GM19438 (cell line): ENCODE data around the gene SNX10.
A peak's percentile ranks its signal among the peaks of the same experiment; 100 is the strongest.

ENCODE experiments used
- ATAC-seq: cut with Tn5 transposase; IDR thresholded peaks from one replicate; pipeline ENCODE4 v1.9.1; 2021; ENCODE audit warnings: low read depth; ENCODE audit not compliant: unreplicated experiment

Gene SNX10

DNA sequence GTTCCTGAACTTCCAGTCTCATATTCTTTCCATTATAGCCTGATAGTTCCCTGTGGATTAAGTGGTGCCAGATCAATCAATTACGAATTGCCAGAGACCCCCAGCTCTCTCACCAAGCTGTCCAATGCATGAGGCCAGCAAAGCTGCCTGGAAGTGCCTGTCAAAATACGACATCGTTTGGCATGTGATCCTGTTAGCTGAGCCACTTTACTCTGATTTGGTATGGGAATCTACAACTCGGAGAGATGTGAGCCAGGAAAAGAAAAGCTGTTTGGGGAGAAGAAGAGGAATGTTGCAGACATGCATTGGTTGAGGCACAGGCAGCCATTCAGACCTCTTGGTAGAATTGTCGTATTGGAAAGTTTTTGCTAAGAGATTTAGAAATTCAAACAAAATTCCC lies 3.9 kb downstream of the SNX10 start:
- ATAC-seq = no peak

DNA sequence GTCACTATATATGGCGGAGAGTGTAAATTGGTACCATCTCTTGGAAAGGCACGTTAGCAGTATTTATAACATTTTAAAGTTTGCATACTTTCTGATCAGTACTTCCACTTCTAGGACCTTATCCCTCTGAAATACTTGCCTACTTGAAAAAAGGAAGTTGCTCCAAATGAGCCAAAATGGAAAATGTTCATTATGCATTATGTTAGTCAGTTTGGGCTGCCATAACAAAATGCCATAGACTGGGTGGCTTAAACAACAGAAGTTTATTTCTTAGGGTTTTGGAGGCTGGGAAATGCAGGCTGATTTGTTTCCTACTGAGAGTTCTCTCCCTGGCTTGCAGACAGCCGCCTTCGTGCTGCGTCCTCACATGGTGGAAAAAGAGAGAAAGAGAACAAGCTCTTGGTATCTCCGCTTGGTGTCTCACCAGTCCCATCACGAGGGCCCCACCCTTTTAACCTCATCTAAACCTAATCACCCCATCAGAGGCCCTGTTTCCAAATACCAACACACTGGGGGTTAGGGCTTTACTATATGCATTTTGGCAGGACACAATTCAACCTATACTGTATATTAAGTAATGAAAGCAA lies 6.9 kb downstream of the SNX10 start:
- ATAC-seq = no peak

DNA sequence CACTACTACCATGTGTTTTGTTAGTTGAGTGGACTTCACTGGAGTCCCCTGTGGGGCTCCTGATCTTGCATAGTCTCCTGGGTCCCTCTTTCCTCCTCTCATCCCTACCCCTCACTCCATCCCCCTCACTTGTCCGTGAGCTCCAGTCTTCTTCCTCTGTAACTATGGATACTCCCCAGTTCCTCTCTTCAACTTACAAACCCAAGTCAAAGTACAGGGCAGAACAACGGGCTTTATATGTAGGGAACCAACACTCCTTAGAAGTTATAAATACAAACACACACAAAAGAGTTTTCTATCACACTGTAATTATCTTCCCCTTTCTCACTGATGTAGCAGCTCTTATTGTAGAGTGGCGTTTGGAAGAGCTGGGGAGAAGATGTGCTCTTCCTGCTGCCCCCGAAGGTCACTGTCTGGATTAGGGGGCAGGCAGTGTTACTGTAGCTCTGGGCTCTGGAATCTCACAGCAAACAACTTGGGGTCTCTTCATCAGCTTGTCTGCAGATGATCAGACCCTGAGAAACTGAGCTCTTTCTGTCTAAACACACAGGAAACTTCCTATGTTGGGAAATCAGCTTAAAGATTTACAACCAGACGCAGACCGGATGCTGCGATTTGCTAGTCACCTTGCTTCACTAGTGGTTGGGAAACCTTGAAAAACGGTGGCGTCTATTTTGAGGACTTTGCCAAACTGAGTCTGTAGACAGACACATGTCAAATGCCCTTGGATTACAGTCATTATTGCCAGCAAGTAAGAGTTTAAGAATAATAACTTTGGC lies 13.6 kb downstream of the SNX10 start:
- ATAC-seq = peak; percentile 81

DNA sequence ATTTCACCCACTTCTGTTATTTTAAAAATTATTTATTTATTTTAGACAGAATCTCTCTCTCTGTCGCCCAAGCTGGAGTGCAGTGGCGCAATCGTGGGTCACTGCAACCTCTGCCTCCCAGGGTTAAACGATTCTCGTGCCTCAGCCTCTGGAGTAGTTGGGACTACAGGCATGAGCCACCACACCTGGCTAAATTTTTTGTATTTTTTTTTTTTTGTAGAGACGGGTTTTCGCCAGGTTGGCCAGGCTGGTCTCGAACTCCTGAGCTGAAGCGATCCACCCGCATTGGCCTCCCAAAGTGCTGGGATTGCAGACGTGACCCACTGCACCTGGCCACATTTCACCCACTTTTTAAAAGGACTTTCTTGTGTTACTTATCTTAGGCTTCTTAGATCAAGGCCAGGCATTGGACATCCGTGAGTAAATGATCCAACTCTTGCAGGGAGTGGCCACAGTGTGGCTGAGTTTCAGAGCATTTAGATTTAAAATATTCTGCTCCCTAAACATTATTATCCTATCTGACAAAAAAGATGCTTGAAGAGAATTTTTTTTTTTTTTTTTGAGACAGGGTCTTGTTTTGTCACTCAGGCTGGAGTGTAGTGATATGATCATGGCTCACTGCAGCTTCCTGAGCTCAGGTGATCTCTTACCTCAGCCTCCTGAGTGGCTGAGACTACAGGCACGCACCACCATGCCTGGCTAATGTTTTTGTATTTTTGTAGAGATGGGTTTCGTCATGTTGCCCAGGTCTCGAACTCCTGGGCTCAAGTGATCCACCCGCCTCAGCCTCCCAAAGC lies 14.4 kb downstream of the SNX10 start:
- ATAC-seq = no peak

DNA sequence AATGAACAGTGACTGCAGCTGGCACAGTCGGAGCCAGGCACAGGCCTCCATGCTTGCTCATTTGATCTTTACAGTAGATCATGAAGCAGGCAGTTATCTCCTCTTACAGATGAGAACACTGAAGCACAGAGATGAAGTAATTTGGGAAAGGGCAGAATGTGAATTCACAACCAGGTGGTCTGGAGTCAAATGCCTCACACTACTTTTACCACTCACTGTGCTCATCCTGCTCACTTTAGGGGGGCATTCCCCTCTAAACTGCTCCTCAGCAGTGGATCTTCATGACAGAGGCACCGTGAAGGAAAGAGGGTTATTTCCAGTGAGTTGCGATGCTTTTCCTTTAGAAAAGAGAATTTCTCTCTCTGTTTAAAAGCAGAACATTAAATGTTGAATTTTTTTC lies 15.1 kb downstream of the SNX10 start:
- ATAC-seq = no peak

DNA sequence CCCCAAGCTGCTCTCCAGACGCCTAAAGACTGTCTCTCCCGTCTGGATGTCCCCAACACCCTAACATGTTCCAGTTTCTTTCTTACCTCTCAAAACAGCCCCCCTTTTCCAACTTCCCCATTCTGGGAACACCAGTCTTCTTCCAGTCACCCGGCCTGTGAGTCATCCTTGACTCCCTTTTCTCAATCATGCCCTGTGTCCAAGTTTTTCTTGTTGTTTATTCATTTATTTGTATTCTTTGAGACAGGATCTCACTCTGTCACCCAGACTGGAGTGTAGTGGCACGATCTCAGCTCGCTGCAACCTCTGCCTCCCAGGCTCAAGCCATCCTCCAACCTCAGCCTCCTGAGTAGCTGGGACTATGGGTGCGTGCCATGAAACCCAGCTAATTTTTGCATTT lies 15.6 kb downstream of the SNX10 start:
- ATAC-seq = no peak

DNA sequence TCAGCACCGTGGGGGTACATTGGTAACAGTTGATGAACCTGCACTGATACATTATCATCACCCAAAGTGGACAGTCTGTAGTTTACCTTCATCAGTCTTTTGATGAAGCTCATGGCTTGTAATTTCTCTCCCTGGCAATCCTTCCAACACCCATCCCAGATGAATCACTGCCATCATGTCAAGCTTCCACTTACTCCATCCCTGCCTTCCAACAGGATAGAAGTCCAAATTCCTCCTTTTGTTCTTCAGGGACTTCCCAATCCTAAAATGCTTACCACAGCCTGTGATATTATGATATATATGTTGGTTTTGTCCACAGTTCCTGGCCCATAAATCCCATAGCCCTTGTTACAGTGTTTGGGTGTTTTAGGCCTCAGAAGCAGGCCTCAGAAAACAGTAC lies 16.1 kb downstream of the SNX10 start:
- no peak for ATAC-seq

DNA sequence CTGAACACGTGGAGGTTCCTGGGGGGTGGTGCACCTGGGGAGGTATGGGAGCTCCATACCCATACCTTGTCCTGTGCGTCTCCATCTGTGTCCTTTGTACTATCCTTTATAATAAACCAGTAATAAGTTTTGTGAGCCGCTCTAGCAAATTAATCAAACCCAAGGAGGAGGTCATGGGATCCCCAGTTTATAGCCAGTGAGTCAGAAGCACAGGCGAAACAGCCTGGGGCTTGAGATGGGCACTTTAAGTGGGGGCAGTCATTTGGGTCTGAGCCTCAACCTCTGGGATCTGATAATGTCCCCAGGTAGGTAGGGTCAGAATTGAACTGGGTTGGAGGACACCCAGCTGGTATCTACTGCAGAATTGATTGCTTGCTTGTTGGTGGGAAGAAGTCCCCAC lies 16.9 kb downstream of the SNX10 start:
- ATAC-seq = no peak

DNA sequence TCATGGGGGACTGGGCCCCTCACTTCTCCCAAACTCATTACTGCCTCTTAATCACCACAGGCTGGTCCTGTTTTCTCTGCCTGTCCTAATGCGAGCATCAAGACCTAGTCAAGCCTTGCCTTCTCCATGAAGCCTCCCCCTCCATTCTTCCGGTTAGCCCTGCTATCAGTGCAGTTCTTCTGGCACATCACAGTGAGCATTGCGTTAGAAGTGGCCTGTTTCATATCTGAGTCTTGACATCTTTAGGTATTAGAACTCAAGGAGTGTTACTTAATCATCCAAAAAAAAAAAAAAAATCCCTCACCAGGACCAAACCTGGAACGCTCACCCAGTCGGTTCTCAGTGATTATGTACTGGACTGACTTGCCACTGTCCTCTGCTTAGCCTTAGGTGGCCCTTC lies 17.4 kb downstream of the SNX10 start:
- ATAC-seq = no peak

DNA sequence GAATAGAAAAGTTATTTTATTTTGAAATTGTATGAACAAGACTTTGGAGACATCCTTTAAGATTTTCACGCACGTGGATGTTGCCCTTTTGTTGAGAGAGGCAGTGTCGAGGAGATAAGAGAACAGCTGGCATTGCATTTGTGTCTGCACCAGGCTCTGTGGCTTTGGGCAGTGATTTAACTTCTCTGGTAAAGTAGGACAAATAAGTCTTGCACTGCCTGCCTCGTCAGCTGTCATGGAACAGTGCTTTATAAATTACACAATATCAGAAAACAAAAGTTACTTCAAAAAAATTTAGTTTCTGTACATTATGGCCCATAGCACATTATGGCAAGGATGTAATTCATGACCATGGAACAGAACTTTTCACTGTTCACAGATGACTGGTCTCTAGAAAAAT lies 20.1 kb downstream of the SNX10 start:
- no peak for ATAC-seq

DNA sequence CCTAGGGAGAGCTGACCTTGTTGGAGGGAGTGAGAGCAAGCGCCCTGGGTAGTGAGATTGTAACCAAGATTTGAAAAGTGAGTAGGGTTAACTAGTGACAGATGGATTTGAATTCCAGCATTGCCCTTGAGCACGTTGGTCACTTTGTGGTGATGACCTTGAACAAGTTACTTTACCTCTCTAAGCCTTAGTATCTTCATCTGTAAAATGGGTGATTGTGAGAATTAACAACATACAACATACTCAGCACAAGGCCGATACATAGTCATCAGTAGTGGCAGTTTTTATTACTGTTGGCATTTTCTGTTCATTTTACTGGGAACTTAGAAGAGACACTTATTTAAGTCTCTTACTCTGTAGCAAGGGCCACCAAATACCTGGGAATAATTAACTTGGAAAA lies 25.5 kb downstream of the SNX10 start:
- ATAC-seq = no peak

DNA sequence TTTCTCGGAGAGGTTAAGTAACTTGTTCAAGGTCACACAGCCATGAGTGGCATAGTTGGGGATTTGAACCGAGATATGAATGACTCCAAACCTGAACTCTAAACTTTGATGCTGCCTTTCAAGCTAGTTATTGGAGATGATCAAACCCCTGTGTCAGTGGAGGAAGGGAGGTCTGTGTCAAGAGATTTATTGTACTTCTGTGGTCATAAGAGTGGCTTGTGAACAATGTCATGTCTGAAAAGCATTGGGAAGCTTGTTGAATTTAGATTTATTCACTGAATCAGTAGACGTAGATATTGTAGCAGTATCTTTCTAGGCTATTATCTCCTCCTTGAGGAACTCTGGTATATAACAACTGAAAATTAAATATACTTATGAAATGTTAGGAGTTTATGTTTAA lies 27.3 kb downstream of the SNX10 start:
- no peak for ATAC-seq

DNA sequence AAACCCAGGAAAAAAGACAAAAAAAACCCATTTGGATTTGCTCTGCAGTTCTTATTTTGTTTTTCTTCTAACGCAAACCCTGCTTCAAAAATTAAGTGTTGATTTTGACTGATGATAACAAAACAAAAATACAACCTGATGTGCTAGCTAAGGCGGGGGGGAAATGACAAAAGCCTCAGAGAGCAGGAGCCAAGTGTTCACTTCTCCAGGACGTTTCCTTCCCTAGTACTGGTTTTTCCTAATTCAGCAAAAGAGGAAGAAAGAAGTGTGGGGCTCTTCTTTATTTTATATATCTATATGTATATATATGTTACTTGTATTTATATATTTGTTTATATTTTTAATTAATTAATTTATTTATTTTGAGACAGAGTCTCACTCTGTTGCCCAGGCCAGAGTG lies 28.0 kb downstream of the SNX10 start:
- ATAC-seq = no peak

DNA sequence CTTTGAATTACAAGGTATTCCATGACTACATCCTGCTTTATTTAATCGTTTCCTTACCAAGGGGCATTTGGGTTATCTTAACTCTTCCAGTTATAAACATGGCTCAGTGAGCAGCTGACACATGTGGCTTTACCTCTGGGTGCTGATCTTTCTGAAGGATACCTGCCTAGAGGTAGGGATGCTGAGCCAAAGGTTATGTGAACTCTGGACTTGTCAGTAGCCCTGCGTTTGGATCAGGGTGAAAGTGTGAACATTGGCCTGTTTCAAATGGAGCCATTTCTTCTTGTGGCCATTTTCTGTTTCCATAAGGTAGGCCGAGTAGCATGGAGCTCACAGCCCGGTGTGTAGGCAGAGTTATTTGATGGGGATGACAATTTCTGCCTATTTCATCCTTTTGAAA lies 29.2 kb downstream of the SNX10 start:
- ATAC-seq = no peak

DNA sequence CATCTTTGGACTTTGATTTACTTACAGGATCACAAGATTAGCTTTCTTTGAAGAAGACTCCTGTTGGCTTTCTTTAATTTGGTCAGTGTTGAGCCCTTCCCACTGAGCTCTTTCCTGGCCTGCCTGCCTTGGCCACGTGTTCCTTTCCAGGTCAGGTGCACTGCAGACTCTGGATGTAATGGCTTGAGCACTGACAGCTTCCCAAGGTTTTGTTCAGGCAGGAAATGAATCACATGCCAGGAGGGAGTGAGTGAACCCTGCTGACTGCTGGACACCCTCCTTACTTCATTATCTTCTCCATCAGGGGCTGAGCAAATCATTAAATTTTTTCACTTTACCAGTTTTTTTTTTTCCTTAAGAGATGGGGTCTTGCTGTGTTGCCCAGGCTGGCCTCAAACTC lies 29.8 kb downstream of the SNX10 start:
- ATAC-seq = no peak

DNA sequence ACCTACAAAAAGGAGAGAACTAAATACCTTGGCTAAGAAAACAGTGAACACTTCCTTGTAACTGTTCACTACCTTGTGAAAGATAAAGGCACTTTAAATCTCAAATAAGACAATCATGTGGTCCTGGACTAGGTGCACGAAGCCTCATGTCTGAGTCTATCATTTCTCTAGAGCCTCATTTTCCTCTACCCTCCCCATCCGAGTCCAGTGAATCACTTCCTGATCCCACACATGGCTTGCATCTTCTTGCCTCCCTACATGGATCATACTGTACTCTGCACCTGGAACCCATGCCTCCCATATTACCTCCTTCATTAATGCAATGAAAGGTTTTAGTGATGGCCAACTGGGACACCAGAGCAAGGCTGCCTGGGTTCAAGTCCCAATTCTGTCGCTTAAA lies 34.5 kb downstream of the SNX10 start:
- no peak for ATAC-seq

DNA sequence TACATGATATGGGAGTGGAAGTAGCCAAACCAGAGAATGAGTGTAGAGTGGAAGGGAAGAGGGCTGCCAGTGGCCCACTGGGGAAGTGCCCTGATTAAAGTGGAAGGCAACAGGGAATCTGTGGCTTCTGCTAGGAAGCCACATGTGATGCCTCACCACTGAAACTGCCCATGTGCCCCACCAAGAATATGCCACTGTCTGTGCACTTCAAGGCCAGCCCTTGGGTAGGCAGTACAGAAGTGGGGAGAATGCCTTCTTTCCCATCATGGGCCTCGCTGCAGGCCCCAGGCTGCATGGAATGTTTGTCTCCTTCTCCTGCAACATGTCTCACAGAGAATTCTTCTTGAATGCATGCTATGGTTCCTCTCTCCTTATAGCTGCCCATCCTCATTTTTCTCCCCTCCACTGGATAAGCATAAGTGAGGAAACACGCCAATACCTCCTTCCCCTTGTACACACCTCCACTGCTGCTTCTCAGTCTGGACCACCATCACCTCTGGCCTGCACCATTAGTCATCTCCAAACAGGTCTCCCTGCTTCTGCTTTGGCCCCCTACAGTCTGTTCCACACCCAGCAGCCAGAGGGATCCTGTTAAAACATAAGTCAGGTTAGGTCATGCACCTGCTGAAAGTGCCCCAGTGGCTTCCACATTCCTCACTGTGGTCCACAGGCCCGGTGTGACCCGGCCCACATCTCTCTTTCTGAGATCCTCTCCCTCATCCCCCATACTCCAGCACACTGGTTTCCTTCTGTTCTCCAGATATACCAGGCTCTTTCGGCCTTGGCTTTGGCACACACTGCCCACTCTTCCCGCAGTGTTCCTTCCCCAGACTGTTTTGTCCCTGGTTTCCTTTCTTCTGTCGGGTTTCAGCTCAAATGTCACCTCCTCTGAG lies 37.1 kb downstream of the SNX10 start:
- ATAC-seq = peak; percentile 40

DNA sequence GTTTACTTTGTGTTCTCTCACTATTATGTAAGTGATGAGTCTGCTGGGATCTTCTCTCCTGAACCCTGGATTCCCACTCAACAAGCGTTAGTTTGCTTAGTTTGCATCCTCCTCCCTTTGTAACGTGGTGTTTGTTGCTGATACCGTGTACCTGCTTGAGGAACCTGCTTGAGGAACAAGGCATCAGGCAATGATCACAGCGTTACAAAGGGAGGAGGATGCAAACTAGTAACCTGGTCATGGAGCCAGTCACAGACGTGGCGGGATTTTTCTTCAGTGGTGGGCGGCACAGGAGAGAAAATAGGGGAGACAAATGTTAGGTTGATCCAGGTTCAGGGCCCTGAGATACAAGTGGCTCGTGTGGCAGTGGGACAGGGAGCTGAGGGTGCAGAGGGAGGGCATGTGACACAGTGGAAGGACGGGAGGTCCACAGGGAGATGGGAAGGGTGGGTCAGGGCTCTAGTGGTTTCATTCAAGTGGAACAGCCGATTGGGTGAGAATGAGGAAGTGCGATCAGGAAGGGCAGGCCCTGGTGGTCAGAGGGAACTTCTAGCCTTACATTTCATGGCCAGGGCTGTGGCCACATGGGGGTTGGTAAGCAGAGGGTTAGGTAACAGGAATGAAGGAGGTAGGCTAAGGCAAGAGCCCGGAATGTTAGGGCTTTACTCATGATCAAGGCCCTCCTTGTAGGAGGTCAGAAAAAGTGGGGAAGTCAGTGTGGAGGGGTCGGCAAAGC lies 38.0 kb downstream of the SNX10 start:
- ATAC-seq = no peak

DNA sequence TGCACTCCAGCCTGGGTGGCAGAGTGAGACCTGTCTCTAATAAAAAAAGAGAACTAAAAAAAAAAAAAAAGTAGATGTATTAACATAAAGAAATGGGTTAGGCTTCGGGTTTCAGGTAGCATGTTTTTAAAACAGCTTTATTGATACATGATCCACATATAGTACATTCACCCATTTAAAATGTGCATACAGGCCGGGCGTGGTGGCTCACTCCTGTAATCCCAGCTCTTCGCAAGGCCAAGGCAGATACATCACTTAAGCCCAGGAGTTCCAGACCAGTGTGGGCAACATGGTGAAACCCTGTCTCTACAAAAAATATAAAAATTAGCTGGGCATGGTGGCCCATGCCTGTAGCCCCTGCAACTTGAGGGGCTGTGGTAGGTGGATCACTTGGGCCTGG lies 39.5 kb downstream of the SNX10 start:
- ATAC-seq = no peak

DNA sequence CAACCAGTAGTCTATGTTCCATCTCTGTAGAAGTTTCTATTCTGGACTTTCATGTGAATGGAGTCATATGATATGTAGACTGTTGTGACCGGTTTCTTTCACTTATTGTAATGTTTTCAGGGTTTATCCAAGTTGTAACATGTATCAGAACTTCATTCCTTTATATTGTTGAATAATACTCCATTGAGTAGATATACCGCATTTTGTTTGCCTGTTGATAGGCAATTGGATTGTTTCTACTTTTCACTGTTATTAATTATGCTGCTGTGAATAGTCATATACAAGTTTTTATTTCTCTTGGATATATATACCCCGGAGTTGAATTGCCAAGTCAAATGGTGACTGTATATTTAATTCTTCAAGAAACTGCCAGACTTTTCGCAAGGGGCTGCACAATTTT lies 40.1 kb downstream of the SNX10 start:
- no peak for ATAC-seq
